HL-60/S4 treated with retinoic acid at 250 ng/mL for 4 days and 3 days (cell line): Measurements from ENCODE around the gene SCYGR8.

Experiments
- in situ Hi-C: fragments of 300-500 bp; cut with MboI; formaldehyde crosslinking; loops from 2 replicates; pipeline ENCODE4 v1.7.0; 2022; ENCODE audit warnings: low sequenced_read_pairs

The SCYGR8 gene

GRCh38 chr2:227759411-227760118 is 13.9 kb downstream of the SCYGR8 start:
- in situ Hi-C loops = no loop called here

- in situ Hi-C loops = no loop called here
These were observed 16.2 kb downstream of the SCYGR8 start for GRCh38 chr2:227761740-227762476.

GRCh38 chr2:227765788-227766372 is 20.2 kb downstream of the SCYGR8 start:
- in situ Hi-C loops = no loop called here

GRCh38 chr2:227766373-227766883 is 20.7 kb downstream of the SCYGR8 start:
- in situ Hi-C loops = no loop called here

- in situ Hi-C loops = no loop called here
These were observed 22.1 kb downstream of the SCYGR8 start for GRCh38 chr2:227767830-227768229.

- in situ Hi-C loops = no loop called here
These were observed 26.5 kb downstream of the SCYGR8 start for GRCh38 chr2:227772197-227772661.

- in situ Hi-C loops = no loop called here
These were observed 27.2 kb downstream of the SCYGR8 start for GRCh38 chr2:227772932-227773331.

- in situ Hi-C loops = no loop called here
These were observed 28.4 kb downstream of the SCYGR8 start for GRCh38 chr2:227774011-227774624.

GRCh38 chr2:227774895-227775842 is 29.5 kb downstream of the SCYGR8 start:
- in situ Hi-C loops = no loop called here

- in situ Hi-C loops = no loop called here
These were observed 35.4 kb downstream of the SCYGR8 start for GRCh38 chr2:227780981-227781615.

- in situ Hi-C loops = no loop called here
These were observed 36.1 kb downstream of the SCYGR8 start for GRCh38 chr2:227781841-227782240.

GRCh38 chr2:227782804-227783203 is 37.1 kb downstream of the SCYGR8 start:
- in situ Hi-C loops = no loop called here

- in situ Hi-C loops = no loop called here
These were observed 37.9 kb downstream of the SCYGR8 start for GRCh38 chr2:227783404-227784138.

- in situ Hi-C loops = no loop called here
These were observed 39.6 kb downstream of the SCYGR8 start for GRCh38 chr2:227785293-227785692.

GRCh38 chr2:227788561-227789018 is 42.9 kb downstream of the SCYGR8 start:
- in situ Hi-C loops = no loop called here

- in situ Hi-C loops = no loop called here
These were observed 44.1 kb downstream of the SCYGR8 start for GRCh38 chr2:227789803-227790202.

- in situ Hi-C loops = no loop called here
These were observed 47.5 kb downstream of the SCYGR8 start for GRCh38 chr2:227793148-227793712.
